GM12801 (cell line): ENCODE results near the gene ATOH8.

Experiments
- CTCF ChIP-seq: IDR thresholded peaks from one replicate; pipeline ENCODE4 v1.5.1; 2011; ENCODE audit warnings: control low read depth; ENCODE audit not compliant: insufficient read length; ENCODE audit errors: extremely low read depth

ATOH8 gene

GRCh38 chr2:85707304-85707703, 46.5 kb upstream of the ATOH8 start:
- TF ChIP-seq CTCF = peak; percentile 24

- no peak for TF ChIP-seq CTCF
These were observed 45.1 kb upstream of the ATOH8 start for GRCh38 chr2:85708641-85709040.

DNA sequence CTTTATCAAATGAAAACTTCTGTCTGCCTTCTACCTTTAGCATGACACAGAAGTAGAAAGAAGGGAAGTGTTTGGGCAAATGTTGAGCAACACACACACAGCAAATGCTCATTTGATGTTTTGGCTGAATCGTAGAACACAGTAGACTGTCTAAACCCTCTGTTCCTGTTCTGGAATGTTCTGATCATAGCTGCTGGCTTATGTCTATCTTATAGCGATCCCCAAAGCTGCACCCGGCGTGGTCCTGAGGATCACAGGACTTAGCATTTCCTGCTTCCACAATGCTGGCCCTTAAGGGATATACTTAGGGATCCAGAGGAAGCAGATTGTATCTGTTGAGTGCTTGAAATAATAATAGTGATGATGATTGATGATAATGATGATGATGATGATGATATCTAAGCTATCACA, 44.4 kb upstream of the ATOH8 start:
- TF ChIP-seq CTCF = no peak

GRCh38 chr2:85710687-85711577, 42.9 kb upstream of the ATOH8 start:
- no peak for TF ChIP-seq CTCF

- no peak for TF ChIP-seq CTCF
These were observed 42.2 kb upstream of the ATOH8 start for GRCh38 chr2:85711578-85712060.

- no peak for TF ChIP-seq CTCF
These were observed 41.5 kb upstream of the ATOH8 start for GRCh38 chr2:85712336-85712735.

DNA sequence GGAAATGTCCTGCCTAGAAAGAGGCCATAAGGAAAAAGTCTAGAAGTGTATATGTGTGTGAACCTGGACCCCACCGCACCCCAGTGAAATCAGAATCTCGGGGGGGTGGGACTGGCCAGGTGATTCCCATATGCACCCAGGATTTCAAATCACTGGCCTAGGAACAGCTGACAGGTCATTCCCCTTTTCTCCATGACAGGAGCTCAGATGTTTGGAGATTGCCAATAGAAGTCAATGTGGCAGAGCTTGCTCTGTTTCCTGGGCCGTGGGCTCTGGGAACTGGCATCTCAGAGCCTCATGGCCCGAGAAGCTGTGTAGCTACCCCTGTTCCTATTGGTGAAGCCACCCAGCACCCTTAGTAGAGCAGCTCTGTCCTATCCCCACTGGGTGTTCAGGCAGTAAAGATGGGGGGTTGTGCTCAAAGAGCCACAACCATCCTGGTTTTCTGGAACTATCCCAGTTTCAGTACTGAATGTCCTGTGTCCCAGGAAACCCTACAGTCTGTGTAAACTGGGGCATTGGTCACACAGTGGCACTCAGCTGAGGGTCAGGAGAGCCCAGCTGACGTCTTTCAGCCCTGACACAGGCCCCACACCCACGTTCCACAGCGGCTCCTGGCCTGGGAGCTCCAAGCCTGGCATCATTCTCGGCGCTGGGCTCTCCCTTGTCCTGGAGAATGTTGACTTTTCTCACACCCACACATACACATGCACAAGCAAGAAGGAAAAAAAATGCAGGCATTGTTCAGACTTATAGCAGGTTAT, 40.8 kb upstream of the ATOH8 start:
- no peak for TF ChIP-seq CTCF
